K562 (cell line): ENCODE measurements around the gene SPATA25. TPM values are rescaled to one million over a fixed set of nuclear protein-coding genes. Genes with fewer than 3 reads are reported as not detected.

Experiments used
- FOSL1 ChIP-seq: fragments of 200-800 bp; sonication (Bioruptor generic); conservative IDR thresholded peaks from 2 replicates; pipeline ENCODE4 v1.6.1; 2016; ENCODE audit warnings: missing genetic modification characterization, missing compliant biosample characterization
- GMEB1 ChIP-seq: fragments of 250-450 bp; sonication (Bioruptor Pico); IDR thresholded peaks from 2 replicates; pipeline ENCODE4 v1.4.0; 2020; ENCODE audit warnings: mild to moderate bottlenecking
- NR4A1 ChIP-seq, 2 experiments: fragments of 250-450 bp in 1 of 2; fragments of 450-650 bp in 1 of 2; sonication (Bioruptor Pico) in 1 of 2; IDR thresholded peaks; 2 replicates each; pipeline versions ENCODE4 v1.4.0 to v1.6.1; 2016 to 2020; ENCODE audit warnings: mild to moderate bottlenecking in 2 of 2, missing compliant biosample characterization in 1 of 2, missing genetic modification characterization in 1 of 2, moderate library complexity in 1 of 2
- SAP30 ChIP-seq: fragments of 200-600 bp; sonication (generic); IDR thresholded peaks from 2 replicates; pipeline ENCODE4 v1.6.1; 2012; ENCODE audit warnings: borderline replicate concordance, low read depth, mild to moderate bottlenecking, moderate library complexity, low read length, control low read depth, inconsistent platforms; ENCODE audit not compliant: insufficient read depth, poor library complexity, severe bottlenecking
- TCF7L2 ChIP-seq: fragments of 150-350 bp; IDR thresholded peaks from 2 replicates; pipeline ENCODE4 v1.6.1; 2016; ENCODE audit warnings: low read depth, mild to moderate bottlenecking, low read length, moderate library complexity
- VEZF1 ChIP-seq: fragments of 200-800 bp; sonication (Bioruptor generic); IDR thresholded peaks from 2 replicates; pipeline ENCODE4 v1.6.1; 2017; ENCODE audit warnings: missing genetic modification characterization, missing compliant biosample characterization
- ZNF592 ChIP-seq: fragments of 450-650 bp; IDR thresholded peaks from 2 replicates; pipeline ENCODE4 v1.6.1; 2017; ENCODE audit warnings: antibody characterized with exemption, mild to moderate bottlenecking
- ZNF696 ChIP-seq: fragments of 250-450 bp; sonication (Bioruptor Pico); conservative IDR thresholded peaks from 2 replicates; pipeline ENCODE4 v1.4.0; 2020; ENCODE audit warnings: mild to moderate bottlenecking, moderate library complexity
- polyA plus RNA-seq, 8 experiments: library from polyadenylated mRNA; depleted of rRNA in 4 of 8; stranded (reverse) in 5 of 8; unstranded in 3 of 8; fragments of >200 nt; fragmentation: Nextera tagmentation in 2 of 8; fragmentation: Illumina TruSeq in 1 of 8; extraction: Ambion mirVana in 2 of 8; extraction: Trizol in 1 of 8; gene quantifications; 2 replicates each; pipeline versions ENCODE4 v1.2.1 to v1.2.3, GENCODE V29; 2011 to 2014; ENCODE audit warnings: inconsistent platforms in 1 of 8, missing spikeins in 1 of 8
- total RNA-seq, 7 experiments: library from RNA; depleted of rRNA in 6 of 7; stranded (reverse); fragments of >200 nt in 6 of 7; fragmentation: Illumina TruSeq in 2 of 7; extraction: Trizol in 2 of 7; gene quantifications; 2 replicates each; pipeline versions ENCODE4 v1.2.1 to v1.2.3, GENCODE V29; 2011 to 2021; ENCODE audit warnings: low replicate concordance in 1 of 7
- TF ChIP-seq, protein P1 (sequence below): fragments of 250-450 bp; sonication (Bioruptor Pico); IDR thresholded peaks from 2 replicates; pipeline ENCODE4 v1.8.0; 2022; ENCODE audit warnings: inconsistent platforms, mild to moderate bottlenecking, moderate library complexity, borderline replicate concordance
- TF ChIP-seq, protein P2 (sequence below), 2 experiments: IDR thresholded peaks; 2 replicates each; pipeline ENCODE4 v1.6.1; 2012; ENCODE audit warnings: improper control_type of control experiment in 2 of 2, low read depth in 2 of 2, low read length in 2 of 2, borderline replicate concordance in 1 of 2

The SPATA25 gene
- total and polyA plus RNA-seq, 9 of the 15 experiments (the other 6 are each of a cell fraction or from before 2014, with no cell fraction given), result 0.21 to 0.95 (median 0.53) TPM; not detected in 3

- TF ChIP-seq SAP30, result no peak
- TF ChIP-seq, protein P1, sequence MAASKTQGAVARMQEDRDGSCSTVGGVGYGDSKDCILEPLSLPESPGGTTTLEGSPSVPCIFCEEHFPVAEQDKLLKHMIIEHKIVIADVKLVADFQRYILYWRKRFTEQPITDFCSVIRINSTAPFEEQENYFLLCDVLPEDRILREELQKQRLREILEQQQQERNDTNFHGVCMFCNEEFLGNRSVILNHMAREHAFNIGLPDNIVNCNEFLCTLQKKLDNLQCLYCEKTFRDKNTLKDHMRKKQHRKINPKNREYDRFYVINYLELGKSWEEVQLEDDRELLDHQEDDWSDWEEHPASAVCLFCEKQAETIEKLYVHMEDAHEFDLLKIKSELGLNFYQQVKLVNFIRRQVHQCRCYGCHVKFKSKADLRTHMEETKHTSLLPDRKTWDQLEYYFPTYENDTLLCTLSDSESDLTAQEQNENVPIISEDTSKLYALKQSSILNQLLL, result no peak
- TF ChIP-seq, protein P2, sequence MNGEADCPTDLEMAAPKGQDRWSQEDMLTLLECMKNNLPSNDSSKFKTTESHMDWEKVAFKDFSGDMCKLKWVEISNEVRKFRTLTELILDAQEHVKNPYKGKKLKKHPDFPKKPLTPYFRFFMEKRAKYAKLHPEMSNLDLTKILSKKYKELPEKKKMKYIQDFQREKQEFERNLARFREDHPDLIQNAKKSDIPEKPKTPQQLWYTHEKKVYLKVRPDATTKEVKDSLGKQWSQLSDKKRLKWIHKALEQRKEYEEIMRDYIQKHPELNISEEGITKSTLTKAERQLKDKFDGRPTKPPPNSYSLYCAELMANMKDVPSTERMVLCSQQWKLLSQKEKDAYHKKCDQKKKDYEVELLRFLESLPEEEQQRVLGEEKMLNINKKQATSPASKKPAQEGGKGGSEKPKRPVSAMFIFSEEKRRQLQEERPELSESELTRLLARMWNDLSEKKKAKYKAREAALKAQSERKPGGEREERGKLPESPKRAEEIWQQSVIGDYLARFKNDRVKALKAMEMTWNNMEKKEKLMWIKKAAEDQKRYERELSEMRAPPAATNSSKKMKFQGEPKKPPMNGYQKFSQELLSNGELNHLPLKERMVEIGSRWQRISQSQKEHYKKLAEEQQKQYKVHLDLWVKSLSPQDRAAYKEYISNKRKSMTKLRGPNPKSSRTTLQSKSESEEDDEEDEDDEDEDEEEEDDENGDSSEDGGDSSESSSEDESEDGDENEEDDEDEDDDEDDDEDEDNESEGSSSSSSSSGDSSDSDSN (IDR thresholded peaks at IDR 0.05; ENCODE audit: borderline replicate concordance in 1 of 2, low read depth in 2 of 2, low read length in 2 of 2), result no peak
- no peak for TF ChIP-seq ZNF696 (CRISPR knock-in tag)
- TF ChIP-seq ZNF592, result peak; percentile 56; the same call in 1 of the 2 replicates
- TF ChIP-seq GMEB1 (CRISPR knock-in tag), result no peak
- no peak for TF ChIP-seq NR4A1 (CRISPR knock-in tag; IDR thresholded peaks at IDR 0.05)
- TF ChIP-seq NR4A1 (tag; IDR thresholded peaks at IDR 0.05), result no peak
- 0 out of 2 replicates have a peak, but pooled peaks have one; percentile 2 for TF ChIP-seq FOSL1 (tag)
- TF ChIP-seq VEZF1 (CRISPR knock-in tag), result peak; percentile 62; the same call in 1 of the 2 replicates
- no peak for TF ChIP-seq TCF7L2
These were observed 24.3 kb upstream of the SPATA25 start, which contains the start of gene PLTP (continued) for GRCh38 chr20:45911486-45912343.
